Right lobe of liver (tissue), 4 donors: Measurements from ENCODE around the gene SLC14A1.

ENCODE experiments used
- CTCF ChIP-seq, 4 donors: fragments of 200-600 bp in 3 of 4; fragments of 450-650 bp in 1 of 4; IDR thresholded peaks; one replicate each; pipeline versions ENCODE4 v1.5.1 to v1.8.0; 2016 to 2022; ENCODE audit warnings: antibody characterized with exemption in 4 of 4, mild to moderate bottlenecking in 2 of 4
- POLR2A ChIP-seq: fragments of 450-650 bp; IDR thresholded peaks from one replicate; pipeline ENCODE4 v1.6.1; 2017; ENCODE audit warnings: antibody characterized with exemption, mild to moderate bottlenecking
- donor health status: DM: no; HTN: no; CAD: no.
- donor health status: DM: no; HTN: no; CAD: no.
- donor health status: DM: no; HTN: yes; CAD: no.

GRCh38 chr18:45788861-45789260 lies 64.9 kb downstream of the SLC14A1 start:
- TF ChIP-seq CTCF (IDR thresholded peaks at IDR 0.05): no peak
- no peak for TF ChIP-seq POLR2A
